Sciatic nerve (tissue), 2 donors: ENCODE data around the gene ACAD11. TPM values are rescaled to one million over a fixed set of nuclear protein-coding genes. Genes with fewer than 3 reads are reported as not detected.
"Not testable (repeated sequence)": the region's sequence is repeated elsewhere in the genome, so short reads cannot be mapped to it uniquely, and the experiment has no call there.

Source experiments
- ATAC-seq: fragments of 200-7000 bp; cut with Tn5 transposase; one replicate; pipeline ENCODE4 v1.9.1; 2020; ENCODE audit warnings: mild to moderate bottlenecking, moderate library complexity
- DNase-seq: peaks from one replicate; pipeline ENCODE4 v3.0.0-alpha.2; 2020; ENCODE audit warnings: low spot score
- intact Hi-C: fragments of 100-400 bp; cut with DNase I; formaldehyde crosslinking; loops from one replicate; pipeline ENCODE4 v1.14.2; 2022
- total RNA-seq: library from RNA; stranded (reverse); fragmentation: NEBNext Ultra II Directional; extraction: Animal tissue kit (Norgen Biotek cat#: 25700); gene quantifications from one replicate; pipeline ENCODE4 v1.2.1, GENCODE V29; 2021
- donor health status: DM: no; HTN: no; CAD: no.
- donor health status: DM: no; HTN: no; CAD: no.

The ACAD11 gene
- total RNA-seq, 1 donor from 2014 or later: 39.2 TPM

- intact Hi-C loops: no loop called here
- ATAC-seq: no peak
- no peak for DNase-seq
These were observed 43.7 kb downstream of the ACAD11 start for GRCh38 chr3:132615881-132616280.

GRCh38 chr3:132615301-132615700 lies 44.3 kb downstream of the ACAD11 start:
- DNase-seq, ATAC-seq, intact Hi-C loops: not testable (repeated sequence)

- DNase-seq, intact Hi-C loops, ATAC-seq: not testable (repeated sequence)
These were observed 53.0 kb downstream of the ACAD11 start for GRCh38 chr3:132606620-132607019.

- intact Hi-C loops: no loop called here
- ATAC-seq: no peak
- no peak for DNase-seq
These were observed 53.5 kb downstream of the ACAD11 start for GRCh38 chr3:132606085-132606484.

- no peak for DNase-seq
- intact Hi-C loops: no loop called here
- ATAC-seq: no peak
These were observed 54.2 kb downstream of the ACAD11 start for GRCh38 chr3:132605374-132605792.

GRCh38 chr3:132600614-132601013 lies 59.0 kb downstream of the ACAD11 start:
- ATAC-seq: peak; percentile 8
- DNase-seq, intact Hi-C loops: not testable (repeated sequence)

GRCh38 chr3:132598181-132598580 lies 61.4 kb downstream of the ACAD11 start:
- DNase-seq (no peak), ATAC-seq (no peak)
- intact Hi-C loops: no loop called here

GRCh38 chr3:132597660-132598059 lies 61.9 kb downstream of the ACAD11 start:
- ATAC-seq (no peak), DNase-seq (no peak)
- intact Hi-C loops: no loop called here

- peak; percentile 79 for ATAC-seq
- DNase-seq: no peak
- intact Hi-C loops: no loop called here
These were observed 62.7 kb downstream of the ACAD11 start, which contains the start of gene ACKR4 for GRCh38 chr3:132596816-132597433. TSS of gene ACKR4 (plus strand) at chr3:132597270. CDS start at chr3:132600398, 3,128 bp downstream.

GRCh38 chr3:132596326-132596725 lies 63.3 kb downstream of the ACAD11 start:
- intact Hi-C loops: no loop called here
- ATAC-seq (no peak), DNase-seq (no peak)

- intact Hi-C loops: no loop called here
- no peak for DNase-seq
- peak; percentile 28 for ATAC-seq
These were observed 64.6 kb downstream of the ACAD11 start for GRCh38 chr3:132595014-132595413.

GRCh38 chr3:132594498-132594897 lies 65.1 kb downstream of the ACAD11 start:
- intact Hi-C loops: no loop called here
- no peak for ATAC-seq
- no peak for DNase-seq

GRCh38 chr3:132593947-132594323 lies 65.7 kb downstream of the ACAD11 start:
- no peak for DNase-seq
- ATAC-seq: no peak
- intact Hi-C loops: no loop called here

- intact Hi-C loops: no loop called here
- ATAC-seq (peak; percentile 39), DNase-seq (no peak)
These were observed 66.2 kb downstream of the ACAD11 start for GRCh38 chr3:132593241-132593946.

- intact Hi-C loops: no loop called here
- DNase-seq (no peak), ATAC-seq (no peak)
These were observed 67.4 kb downstream of the ACAD11 start for GRCh38 chr3:132592216-132592615.

- DNase-seq: no peak
- ATAC-seq: no peak
- intact Hi-C loops: no loop called here
These were observed 72.2 kb downstream of the ACAD11 start for GRCh38 chr3:132587401-132587800.

- intact Hi-C loops: no loop called here
- ATAC-seq (peak; percentile 78), DNase-seq (no peak)
These were observed 85.8 kb downstream of the ACAD11 start for GRCh38 chr3:132573797-132574211.

- intact Hi-C loops: no loop called here
- DNase-seq (no peak), ATAC-seq (no peak)
These were observed 89.6 kb downstream of the ACAD11 start for GRCh38 chr3:132570016-132570415.

- DNase-seq (no peak), ATAC-seq (peak; percentile 64)
These were observed 90.0 kb downstream of the ACAD11 start for GRCh38 chr3:132569580-132569979.

GRCh38 chr3:132569153-132569552 lies 90.5 kb downstream of the ACAD11 start:
- intact Hi-C loops: no loop called here
- DNase-seq (no peak), ATAC-seq (peak; percentile 77)

More at GRCh38 chr3:132569580-132569979, 90.0 kb downstream of the ACAD11 start:
- intact Hi-C loops: no loop called here
